ENCODE data around the gene DSCAML1. TPM values are rescaled to one million over a fixed set of nuclear protein-coding genes. Genes with fewer than 3 reads are reported as not detected.

DSCAML1 gene
- total and polyA plus RNA-seq, 7 experiments from 2014 or later = 0.17 to 1.3 (median 0.60) TPM; not detected in 2

DNA sequence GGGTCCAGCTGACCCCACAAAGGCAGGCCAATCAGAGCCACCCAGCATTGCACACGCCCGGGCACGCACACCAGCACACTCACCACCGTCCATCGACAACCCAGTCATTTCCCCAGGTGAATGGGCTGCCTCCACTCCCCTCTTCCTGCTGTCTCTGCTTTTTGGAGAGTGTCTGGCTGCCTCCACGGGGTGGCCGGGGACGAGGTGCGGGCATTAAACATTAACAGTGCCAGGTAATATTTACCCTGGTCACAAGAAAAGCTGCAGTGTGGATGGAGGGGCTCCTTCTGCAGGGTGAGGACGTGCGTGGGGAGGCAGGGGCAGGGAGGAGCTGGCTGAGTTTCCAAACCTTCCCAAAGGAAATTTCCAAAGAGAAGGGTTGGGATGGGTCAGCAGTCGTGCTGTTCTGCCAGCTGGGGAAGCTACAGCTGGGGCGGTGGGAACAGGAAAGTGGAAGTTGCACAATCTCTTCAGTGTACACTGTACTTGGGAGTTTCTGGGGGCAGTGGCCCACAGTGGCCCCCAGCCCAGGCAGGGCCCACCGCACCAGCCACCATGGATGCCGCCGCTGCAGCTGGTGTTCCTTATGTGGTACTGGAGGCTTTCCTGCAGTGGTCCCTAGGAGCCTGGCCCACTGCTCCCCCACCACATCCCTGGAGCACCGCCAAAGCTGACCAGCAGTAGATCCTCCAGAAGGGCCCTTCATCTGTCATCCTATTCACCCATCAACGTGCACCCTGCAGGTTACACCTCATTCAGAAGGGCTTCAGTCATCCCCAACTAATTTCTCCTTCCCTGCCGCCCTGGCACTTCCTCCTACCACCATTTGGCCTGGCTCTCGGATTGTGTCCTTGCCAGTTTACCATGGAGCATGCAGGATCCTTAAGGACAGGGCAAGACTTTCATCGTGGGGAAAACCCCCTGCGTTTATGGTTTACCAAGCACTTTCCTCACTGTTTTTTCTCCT is 27.8 kb upstream of the DSCAML1 start, which contains the start of gene FXYD2:
FXYD2 (minus strand) TSS at position 174 of the 967 bp plus-strand sequence; CDS start at position 108, 66 bp downstream.
- intact Hi-C loops (cut with micrococcal nuclease) = loop anchor here in 1 of 2 donors (5.0 kb wide), 1 partner anchor 82 kb away; no protein-coding TSS in a partner anchor
- no peak within 1 kb of the TSS for H3K4me3 ChIP-seq (ENCODE audit: low read length)
- peaks cover 43 to 69% (median 57%) of the 10 kb centered on the region in 7 donors for H3K4me1 Mint-ChIP-seq
- peak within 1 kb of the TSS; percentile 41 for H3K27ac ChIP-seq (ENCODE audit: low read depth, low read length)
- peaks cover 0 to 3% (median 0%) of the 10 kb centered on the region in 11 donors for H3K9me3 Mint-ChIP-seq
- ATAC-seq (no peak), DNase-seq (peak in 1 of 9 donors; percentile 19)
- no peaks in the 10 kb centered on the region for H3K36me3 Mint-ChIP-seq
- H3K27me3 Mint-ChIP-seq = no peaks in the 10 kb centered on the region
- H3K27me3 ChIP-seq (ENCODE audit: control insufficient read depth in 2 of 2, insufficient read depth in 2 of 2, low read length in 2 of 2) = no peaks in the 10 kb centered on the region
- H3K4me1 ChIP-seq (ENCODE audit: control insufficient read depth in 2 of 2, insufficient read depth in 2 of 2, low read length in 2 of 2) = peaks cover 39 to 56% of the 10 kb centered on the region in 2 donors
- H3K36me3 ChIP-seq (ENCODE audit: control insufficient read depth in 2 of 3, insufficient read depth in 3 of 3, low read length in 3 of 3) = no peaks in the 10 kb centered on the region
- POLR2A ChIA-PET = interaction anchor here (0.6 to 2.0 kb wide), 4 partner anchors 8 to 126 kb away, joined by 3 to 6 read pairs (median 3); no protein-coding TSS in a partner anchor
- peak within 1 kb of the TSS in 6 of 10 donors; percentile 14 to 64 (median 44) for H3K4me3 Mint-ChIP-seq
- H3K9me3 ChIP-seq (ENCODE audit: control insufficient read depth in 2 of 3, low read length in 3 of 3) = no peaks in the 10 kb centered on the region
- peak within 1 kb of the TSS; percentile 15 to 94 (median 81) for H3K27ac Mint-ChIP-seq
- CTCF ChIA-PET = interaction anchor here (1.6 to 10.9 kb wide), 6 partner anchors 10 to 228 kb away, joined by 4 to 138 read pairs (median 28); no protein-coding TSS in a partner anchor

DNA sequence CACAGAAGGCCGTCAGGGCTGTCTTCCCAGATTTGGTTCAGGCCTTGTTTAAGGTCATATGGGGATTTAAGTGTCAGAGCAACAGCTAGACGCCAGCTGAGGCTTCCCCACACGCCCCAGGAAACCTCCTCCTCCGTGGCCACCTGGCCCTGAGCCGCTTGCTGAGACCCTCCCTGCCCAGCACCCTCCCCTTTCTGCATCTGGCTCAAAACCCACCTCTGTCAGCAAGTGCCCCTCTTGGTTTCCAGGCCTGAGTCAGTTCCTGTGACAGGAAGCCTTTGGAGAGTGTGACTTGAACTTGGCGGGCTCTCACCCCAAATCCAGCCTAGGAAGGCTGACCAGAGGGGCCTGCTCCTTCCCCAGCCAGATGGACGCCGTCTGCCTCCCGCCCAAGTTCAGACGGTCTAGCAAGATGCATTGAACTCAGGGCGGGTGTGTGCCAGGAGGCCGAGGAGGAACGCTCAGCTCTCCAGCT is 27.0 kb upstream of the DSCAML1 start:
- ATAC-seq = no peak
- H3K4me3 ChIP-seq (ENCODE audit: low read length) = no peak overlapping the region
- intact Hi-C loops (cut with micrococcal nuclease) = loop anchor here (1.0 to 5.0 kb wide), 7 partner anchors 17 to 229 kb away; partner anchors contain the start of gene IL10RA (in 1 of the 2)

GRCh38 chr11:117823294-117823945 is 26.4 kb upstream of the DSCAML1 start:
- H3K4me1 ChIP-seq (ENCODE audit: control insufficient read depth in 2 of 2, insufficient read depth in 2 of 2, low read length in 2 of 2) = peaks cover 29 to 46% of the 10 kb centered on the region in 2 donors
- H3K36me3 Mint-ChIP-seq = no peaks in the 10 kb centered on the region
- peak in 8 of 9 donors; percentile 38 to 77 (median 64) for DNase-seq
- no peak overlapping the region for H3K4me3 ChIP-seq (ENCODE audit: low read length)
- H3K27me3 Mint-ChIP-seq = no peaks in the 10 kb centered on the region
- POLR2A ChIA-PET = interaction anchor here (0.9 to 1.9 kb wide), 5 partner anchors 10 to 229 kb away, joined by 3 to 7 read pairs (median 5); no protein-coding TSS in a partner anchor
- intact Hi-C loops (cut with micrococcal nuclease) = loop anchor here (1.0 to 5.0 kb wide), 7 partner anchors 17 to 230 kb away; partner anchors contain the start of gene IL10RA (in 1 of the 2)
- peak overlapping the region; percentile 41 for H3K27ac ChIP-seq (ENCODE audit: low read depth, low read length)
- no peaks in the 10 kb centered on the region for H3K36me3 ChIP-seq (ENCODE audit: control insufficient read depth in 2 of 3, insufficient read depth in 3 of 3, low read length in 3 of 3)
- H3K27me3 ChIP-seq (ENCODE audit: control insufficient read depth in 2 of 2, insufficient read depth in 2 of 2, low read length in 2 of 2) = no peaks in the 10 kb centered on the region
- peak; percentile 86 for ATAC-seq
- H3K4me1 Mint-ChIP-seq = peaks cover 40 to 62% (median 50%) of the 10 kb centered on the region in 7 donors
- peaks cover 0 to 3% (median 0%) of the 10 kb centered on the region in 11 donors for H3K9me3 Mint-ChIP-seq
- H3K4me3 Mint-ChIP-seq = peak overlapping the region in 9 of 10 donors; percentile 9 to 65 (median 51)
- CTCF ChIA-PET = interaction anchor here (0.6 to 10.9 kb wide), 16 partner anchors 8 to 454 kb away, joined by 3 to 138 read pairs (median 4); no protein-coding TSS in a partner anchor
- H3K9me3 ChIP-seq (ENCODE audit: control insufficient read depth in 2 of 3, low read length in 3 of 3) = no peaks in the 10 kb centered on the region
- H3K27ac Mint-ChIP-seq = peak overlapping the region; percentile 34 to 94 (median 81)

More for the DNA sequence above, 27.0 kb upstream of the DSCAML1 start:
- H3K27me3 Mint-ChIP-seq = no peaks in the 10 kb centered on the region
- H3K36me3 Mint-ChIP-seq = no peaks in the 10 kb centered on the region
- no peak for DNase-seq
- H3K4me1 Mint-ChIP-seq = peaks cover 43 to 66% (median 50%) of the 10 kb centered on the region in 7 donors
- POLR2A ChIA-PET = interaction anchor here (0.9 to 1.9 kb wide), 3 partner anchors 10 to 228 kb away, joined by 4 to 7 read pairs (median 5); no protein-coding TSS in a partner anchor
- peaks cover 35 to 52% of the 10 kb centered on the region in 2 donors for H3K4me1 ChIP-seq (ENCODE audit: control insufficient read depth in 2 of 2, insufficient read depth in 2 of 2, low read length in 2 of 2)
- peak overlapping the region; percentile 41 for H3K27ac ChIP-seq (ENCODE audit: low read depth, low read length)
- peaks cover 0 to 3% (median 0%) of the 10 kb centered on the region in 11 donors for H3K9me3 Mint-ChIP-seq
- no peaks in the 10 kb centered on the region for H3K27me3 ChIP-seq (ENCODE audit: control insufficient read depth in 2 of 2, insufficient read depth in 2 of 2, low read length in 2 of 2)
- CTCF ChIA-PET = interaction anchor here (0.9 to 10.9 kb wide), 9 partner anchors 9 to 229 kb away, joined by 3 to 138 read pairs (median 16); no protein-coding TSS in a partner anchor
- no peaks in the 10 kb centered on the region for H3K36me3 ChIP-seq (ENCODE audit: control insufficient read depth in 2 of 3, insufficient read depth in 3 of 3, low read length in 3 of 3)
- H3K9me3 ChIP-seq (ENCODE audit: control insufficient read depth in 2 of 3, low read length in 3 of 3) = no peaks in the 10 kb centered on the region
- peak overlapping the region; percentile 15 to 94 (median 81) for H3K27ac Mint-ChIP-seq
- peak overlapping the region in 5 of 10 donors; percentile 19 to 64 (median 38) for H3K4me3 Mint-ChIP-seq

DNA sequence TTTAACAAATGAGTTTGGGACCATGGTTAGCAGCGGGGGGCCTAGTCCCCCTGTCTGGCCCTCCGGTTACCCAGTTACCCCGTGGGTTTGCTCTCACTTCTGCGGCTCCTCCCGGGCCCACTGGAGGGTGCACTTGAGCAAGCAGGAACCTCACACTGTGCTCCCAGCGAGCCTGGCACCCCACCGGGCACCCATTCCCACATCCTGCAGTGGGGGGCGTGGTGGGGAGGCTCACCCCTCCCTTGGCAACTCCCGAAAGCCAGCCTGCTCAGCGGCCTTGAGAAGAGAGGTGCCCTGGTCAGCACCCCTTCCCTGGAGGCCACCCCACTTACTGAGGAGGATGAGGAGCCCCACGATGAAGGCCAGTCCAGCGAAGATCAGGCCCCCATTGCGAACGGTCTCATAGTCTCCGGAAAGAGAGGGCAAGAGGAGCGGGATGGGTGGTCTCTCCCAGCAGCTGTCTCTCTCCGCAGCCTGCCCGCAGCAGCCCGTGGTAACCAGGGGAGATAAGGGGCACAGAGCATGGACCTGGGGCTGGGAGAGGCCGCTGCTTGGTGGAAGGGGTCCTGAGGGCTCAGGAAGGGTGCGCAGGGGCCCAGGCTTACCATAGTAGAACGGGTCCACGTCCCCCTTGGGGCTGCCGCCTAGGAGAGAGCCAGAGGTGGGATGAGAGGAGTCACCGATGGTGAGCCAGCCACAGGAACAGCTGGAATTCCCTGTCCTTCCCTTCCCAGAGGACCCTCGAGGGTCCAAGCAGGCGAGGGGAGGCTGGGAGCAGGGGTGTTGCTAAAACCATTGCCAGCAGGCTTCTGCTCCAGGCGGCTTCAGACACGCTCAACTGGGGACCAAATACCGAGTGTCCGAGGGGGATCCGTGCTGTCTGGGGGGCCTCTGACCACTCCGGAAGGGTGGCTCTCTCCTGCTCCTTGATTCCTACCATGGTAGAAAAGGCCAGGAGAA is 25.3 kb upstream of the DSCAML1 start:
- Mint-ChIP-seq H3K27me3 (no peaks in the 10 kb centered on the region), H3K9me3 (peaks cover 0 to 3% (median 0%) of the 10 kb centered on the region in 11 donors), H3K4me3 (peak overlapping the region in 6 of 10 donors; percentile 39 to 64 (median 48)), H3K27ac (peak overlapping the region in 8 of 9 donors; percentile 41 to 91 (median 63)), H3K36me3 (peaks cover 0 to 2% (median 0%) of the 10 kb centered on the region in 5 donors), H3K4me1 (peaks cover 37 to 59% (median 52%) of the 10 kb centered on the region in 7 donors)
- ChIA-PET CTCF (interaction anchor here (0.7 to 10.9 kb wide), 13 partner anchors 12 to 455 kb away, joined by 3 to 189 read pairs (median 5); no protein-coding TSS in a partner anchor), POLR2A (interaction anchor here (0.6 to 1.9 kb wide), 6 partner anchors 11 to 969 kb away, joined by 3 to 7 read pairs (median 4); no protein-coding TSS in a partner anchor)
- Histone ChIP-seq H3K36me3 (ENCODE audit: control insufficient read depth in 2 of 3, insufficient read depth in 3 of 3, low read length in 3 of 3) (no peaks in the 10 kb centered on the region), H3K4me1 (ENCODE audit: control insufficient read depth in 2 of 2, insufficient read depth in 2 of 2, low read length in 2 of 2) (peaks cover 27 to 45% of the 10 kb centered on the region in 2 donors), H3K27ac (ENCODE audit: low read depth, low read length) (no peak overlapping the region), H3K27me3 (ENCODE audit: control insufficient read depth in 2 of 2, insufficient read depth in 2 of 2, low read length in 2 of 2) (no peaks in the 10 kb centered on the region), H3K4me3 (ENCODE audit: low read length) (peak overlapping the region; percentile 9), H3K9me3 (ENCODE audit: control insufficient read depth in 2 of 3, low read length in 3 of 3) (no peaks in the 10 kb centered on the region)
- intact Hi-C loops (cut with micrococcal nuclease) = loop anchor here (1.0 to 5.0 kb wide), 7 partner anchors 16 to 231 kb away; partner anchors contain the start of gene IL10RA (in 1 of the 2)
- peak; percentile 57 for ATAC-seq
- peak in 8 of 9 donors; percentile 33 to 60 (median 52) for DNase-seq

GRCh38 chr11:117821431-117821830 is 24.4 kb upstream of the DSCAML1 start:
- H3K9me3 Mint-ChIP-seq = no peaks in the 10 kb centered on the region
- intact Hi-C loops (cut with micrococcal nuclease) = loop anchor here in 1 of 2 donors (5.0 kb wide), 1 partner anchor 86 kb away; no protein-coding TSS in a partner anchor
- ATAC-seq (no peak), DNase-seq (no peak)
- Histone ChIP-seq H3K4me1 (ENCODE audit: control insufficient read depth in 2 of 2, insufficient read depth in 2 of 2, low read length in 2 of 2) (peaks cover 36 to 54% of the 10 kb centered on the region in 2 donors), H3K9me3 (ENCODE audit: control insufficient read depth in 2 of 3, low read length in 3 of 3) (no peaks in the 10 kb centered on the region), H3K27ac (ENCODE audit: low read depth, low read length) (no peak overlapping the region), H3K27me3 (ENCODE audit: control insufficient read depth in 2 of 2, insufficient read depth in 2 of 2, low read length in 2 of 2) (no peaks in the 10 kb centered on the region), H3K4me3 (ENCODE audit: low read length) (no peak overlapping the region), H3K36me3 (ENCODE audit: control insufficient read depth in 2 of 3, insufficient read depth in 3 of 3, low read length in 3 of 3) (no peaks in the 10 kb centered on the region)
- H3K27me3 Mint-ChIP-seq = no peaks in the 10 kb centered on the region
- H3K36me3 Mint-ChIP-seq = peaks cover 0 to 2% (median 0%) of the 10 kb centered on the region in 5 donors
- H3K4me1 Mint-ChIP-seq = peaks cover 35 to 58% (median 48%) of the 10 kb centered on the region in 7 donors
- ChIA-PET CTCF (interaction anchor here (0.6 to 10.9 kb wide), 6 partner anchors 13 to 894 kb away, joined by 3 to 189 read pairs (median 49); no protein-coding TSS in a partner anchor), POLR2A (interaction anchor here (0.9 kb wide), 1 partner anchor 232 kb away, joined by 3 read pairs; no protein-coding TSS in a partner anchor)
- peak overlapping the region in 2 of 9 donors; percentile 40 to 73 for H3K27ac Mint-ChIP-seq
- peak overlapping the region in 1 of 10 donors; percentile 48 for H3K4me3 Mint-ChIP-seq
